ENCODE results near the gene SMIM33. TPM values are rescaled to one million over a fixed set of nuclear protein-coding genes. Genes with fewer than 3 reads are reported as not detected.
A peak's percentile ranks its signal among the peaks of the same experiment; 100 is the strongest.

SMIM33 gene
- not detected in 2 replicates for total RNA-seq (2021)
- Bru-seq, nascent RNA: not detected
- BruChase-seq, experiment 1, labeled RNA remaining after a 2-hour chase: not detected
- BruChase-seq, experiment 2, labeled RNA remaining after a 6-hour chase: not detected
- long read RNA-seq: 0 reads

- CTCF ChIA-PET: no interaction called here
- no peaks in the 10 kb centered on the region for H4K20me1 ChIP-seq (ENCODE audit: insufficient read depth)
- no peaks in the 10 kb centered on the region for H3K9me2 ChIP-seq (ENCODE audit: insufficient read depth)
- H3K36me3 ChIP-seq (ENCODE audit: low read depth): no peaks in the 10 kb centered on the region
- no peak within 1 kb of the TSS for H3K4me3 ChIP-seq
- no peak within 1 kb of the TSS for H3K27ac ChIP-seq
- POLR2A ChIA-PET (ENCODE audit: unreplicated experiment): no interaction called here
- no peaks in the 10 kb centered on the region for H3K79me2 ChIP-seq (ENCODE audit: low read depth)
- no TSS peak for BruUV-seq (replicated peaks)
- no peaks in the 10 kb centered on the region for H3K27me3 ChIP-seq (ENCODE audit: insufficient read depth, low read depth)
- TF ChIP-seq, protein P1, sequence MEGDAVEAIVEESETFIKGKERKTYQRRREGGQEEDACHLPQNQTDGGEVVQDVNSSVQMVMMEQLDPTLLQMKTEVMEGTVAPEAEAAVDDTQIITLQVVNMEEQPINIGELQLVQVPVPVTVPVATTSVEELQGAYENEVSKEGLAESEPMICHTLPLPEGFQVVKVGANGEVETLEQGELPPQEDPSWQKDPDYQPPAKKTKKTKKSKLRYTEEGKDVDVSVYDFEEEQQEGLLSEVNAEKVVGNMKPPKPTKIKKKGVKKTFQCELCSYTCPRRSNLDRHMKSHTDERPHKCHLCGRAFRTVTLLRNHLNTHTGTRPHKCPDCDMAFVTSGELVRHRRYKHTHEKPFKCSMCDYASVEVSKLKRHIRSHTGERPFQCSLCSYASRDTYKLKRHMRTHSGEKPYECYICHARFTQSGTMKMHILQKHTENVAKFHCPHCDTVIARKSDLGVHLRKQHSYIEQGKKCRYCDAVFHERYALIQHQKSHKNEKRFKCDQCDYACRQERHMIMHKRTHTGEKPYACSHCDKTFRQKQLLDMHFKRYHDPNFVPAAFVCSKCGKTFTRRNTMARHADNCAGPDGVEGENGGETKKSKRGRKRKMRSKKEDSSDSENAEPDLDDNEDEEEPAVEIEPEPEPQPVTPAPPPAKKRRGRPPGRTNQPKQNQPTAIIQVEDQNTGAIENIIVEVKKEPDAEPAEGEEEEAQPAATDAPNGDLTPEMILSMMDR (conservative IDR thresholded peaks at IDR 0.05): no peak
- TF ChIP-seq EZH2 (IDR thresholded peaks at IDR 0.05; ENCODE audit: low read depth): no peak
- intact Hi-C loops (cut with micrococcal nuclease; ENCODE audit: unreplicated experiment): no loop called here
- H3F3A ChIP-seq (ENCODE audit: insufficient read depth, low read depth): no peaks in the 10 kb centered on the region; the same call in 1 of the 2 replicates
- H3K9me3 ChIP-seq (ENCODE audit: insufficient read depth, low read depth): no peaks in the 10 kb centered on the region
- DNase-seq: no peak
- H3K4me1 ChIP-seq (replicated peaks; ENCODE audit: insufficient read depth): peaks cover 10% of the 10 kb centered on the region; the same call in 1 of the 2 replicates
- H2AFZ ChIP-seq: no peak within 1 kb of the TSS
- H3K4me2 ChIP-seq: no peak within 1 kb of the TSS
Measured at GRCh38 chr5:139470821-139471300, at the start of gene SMIM33. Gene SMIM33 (plus strand): TSS chr5:139471004. CDS start chr5:139471122, 118 bp downstream.

- BruUV-seq (replicated peaks): no TSS peak
Measured at GRCh38 chr5:139422307-139422893, 48.4 kb upstream of the SMIM33 start.

DNA sequence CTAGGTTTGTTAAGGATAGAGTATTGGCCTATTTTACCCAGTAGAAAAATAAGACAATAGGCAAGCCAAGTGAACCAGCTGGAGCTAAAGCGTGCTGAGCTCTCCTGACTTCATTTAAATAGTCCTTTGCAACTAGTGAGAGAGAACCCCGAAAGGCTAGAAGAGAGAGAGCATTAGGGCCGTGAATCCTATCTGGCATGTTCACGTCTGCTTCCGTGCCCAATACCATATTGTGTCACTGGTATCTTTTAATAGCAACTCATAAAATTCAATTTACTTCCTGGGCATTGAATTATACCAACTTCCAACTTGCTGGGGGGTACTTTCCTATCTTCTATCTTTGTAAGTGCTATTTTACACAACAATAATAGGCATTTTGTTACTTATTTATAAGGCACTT, 45.3 kb upstream of the SMIM33 start:
- Histone ChIP-seq H3K79me2 (ENCODE audit: low read depth) (no peaks in the 10 kb centered on the region), H3K4me3 (no peak overlapping the region), H3K9me3 (ENCODE audit: insufficient read depth, low read depth) (no peaks in the 10 kb centered on the region), H3K36me3 (ENCODE audit: low read depth) (no peaks in the 10 kb centered on the region; the same call in 1 of the 2 replicates), H3K9me2 (ENCODE audit: insufficient read depth) (no peaks in the 10 kb centered on the region), H3K4me1 (replicated peaks; ENCODE audit: insufficient read depth) (no peaks in the 10 kb centered on the region), H3K4me2 (no peak overlapping the region), H3K27ac (no peak overlapping the region), H4K20me1 (ENCODE audit: insufficient read depth) (no peaks in the 10 kb centered on the region), H3K27me3 (ENCODE audit: insufficient read depth, low read depth) (no peaks in the 10 kb centered on the region), H3F3A (ENCODE audit: insufficient read depth, low read depth) (0 out of 2 replicates have a peak, but pooled peaks cover 3% of the 10 kb centered on the region), H2AFZ (no peak overlapping the region)
- no peak for DNase-seq
- ChIA-PET CTCF (no interaction called here), POLR2A (ENCODE audit: unreplicated experiment) (no interaction called here)
- intact Hi-C loops (cut with micrococcal nuclease; ENCODE audit: unreplicated experiment): no loop called here
- BruUV-seq (replicated peaks): no TSS peak
- TF ChIP-seq, protein P1 (conservative IDR thresholded peaks at IDR 0.05): no peak
- TF ChIP-seq EZH2 (IDR thresholded peaks at IDR 0.05; ENCODE audit: low read depth): no peak

More at GRCh38 chr5:139422307-139422893, 48.4 kb upstream of the SMIM33 start:
- ChIA-PET CTCF (interaction anchor here (0.6 to 1.4 kb wide), 5 partner anchors 16 to 212 kb away, joined by 3 to 15 read pairs (median 3); no protein-coding TSS in a partner anchor), POLR2A (ENCODE audit: unreplicated experiment) (interaction anchor here (0.5 to 0.6 kb wide), 2 partner anchors 60 to 129 kb away, joined by 7 to 9 read pairs; no protein-coding TSS in a partner anchor)
- Histone ChIP-seq H3K4me3 (no peak overlapping the region), H2AFZ (no peak overlapping the region), H3K4me2 (no peak overlapping the region), H3K4me1 (replicated peaks; ENCODE audit: insufficient read depth) (no peaks in the 10 kb centered on the region), H3K9me2 (ENCODE audit: insufficient read depth) (no peaks in the 10 kb centered on the region), H3K36me3 (ENCODE audit: low read depth) (no peaks in the 10 kb centered on the region), H3F3A (ENCODE audit: insufficient read depth, low read depth) (0 out of 2 replicates have a peak, but pooled peaks cover 3% of the 10 kb centered on the region), H3K79me2 (ENCODE audit: low read depth) (no peaks in the 10 kb centered on the region), H3K27ac (no peak overlapping the region), H3K27me3 (ENCODE audit: insufficient read depth, low read depth) (no peaks in the 10 kb centered on the region), H4K20me1 (ENCODE audit: insufficient read depth) (no peaks in the 10 kb centered on the region), H3K9me3 (ENCODE audit: insufficient read depth, low read depth) (no peaks in the 10 kb centered on the region)
- intact Hi-C loops (cut with micrococcal nuclease; ENCODE audit: unreplicated experiment): loop anchor here (1.0 to 2.0 kb wide), 3 partner anchors 91 to 546 kb away; no protein-coding TSS in a partner anchor
- TF ChIP-seq EZH2 (IDR thresholded peaks at IDR 0.05; ENCODE audit: low read depth): no peak
- TF ChIP-seq, protein P1 (conservative IDR thresholded peaks at IDR 0.05): peak; percentile 83
- peak; percentile 33 to 55 for DNase-seq
